SK-N-SH (cell line): ENCODE data around the gene NFATC2IP.

ENCODE experiments used
- CHD2 ChIP-seq: fragments of 150-350 bp; IDR thresholded peaks from 2 replicates; pipeline ENCODE4 v1.6.1; 2018; ENCODE audit warnings: low read length; ENCODE audit not compliant: partially characterized antibody
- CTCF ChIP-seq: fragments of 200-600 bp; sonication (generic); IDR thresholded peaks from 2 replicates; pipeline ENCODE4 v1.6.1; 2017; ENCODE audit warnings: antibody characterized with exemption, mild to moderate bottlenecking, moderate library complexity
- FOXM1 ChIP-seq: IDR thresholded peaks from 2 replicates; pipeline ENCODE4 v1.4.0; 2012; ENCODE audit warnings: low read depth, mild to moderate bottlenecking
- JUND ChIP-seq: IDR thresholded peaks from 2 replicates; pipeline ENCODE4 v1.4.0; 2012
- MAX ChIP-seq: IDR thresholded peaks from 2 replicates; pipeline ENCODE4 v1.4.0; 2012; ENCODE audit warnings: low read depth
- POLR2AphosphoS5 ChIP-seq: IDR thresholded peaks from 2 replicates; pipeline ENCODE4 v1.6.1; 2012; ENCODE audit warnings: low read depth, low read length
- RAD21 ChIP-seq: IDR thresholded peaks from 2 replicates; pipeline ENCODE4 v1.6.1; 2012; ENCODE audit warnings: mild to moderate bottlenecking, low read length
- REST ChIP-seq: IDR thresholded peaks from 2 replicates; pipeline ENCODE4 v1.6.1; 2012; ENCODE audit warnings: mild to moderate bottlenecking, low read depth, low read length, moderate library complexity
- RFX5 ChIP-seq: IDR thresholded peaks from 2 replicates; pipeline ENCODE4 v1.6.1; 2012; ENCODE audit warnings: mild to moderate bottlenecking, improper control_type of control experiment, low read length
- SIN3A ChIP-seq: IDR thresholded peaks from 2 replicates; pipeline ENCODE4 v1.6.1; 2012; ENCODE audit warnings: low read depth, mild to moderate bottlenecking, low read length, moderate library complexity, borderline replicate concordance
- TAF1 ChIP-seq: IDR thresholded peaks from 2 replicates; pipeline ENCODE4 v1.6.1; 2012; ENCODE audit warnings: low read depth, mild to moderate bottlenecking, low read length, moderate library complexity, borderline replicate concordance
- TCF12 ChIP-seq: IDR thresholded peaks from 2 replicates; pipeline ENCODE4 v1.4.0; 2012
- TF ChIP-seq, protein P1 (sequence below): fragments of 150-350 bp; IDR thresholded peaks from 2 replicates; pipeline ENCODE4 v1.6.1; 2016; ENCODE audit warnings: mild to moderate bottlenecking, low read depth, low read length

- TF ChIP-seq TCF12 (no peak), POLR2AphosphoS5 (no peak), SIN3A (no peak), MAX (no peak), RAD21 (no peak), JUND (no peak), CTCF (no peak), FOXM1 (no peak), TAF1 (no peak), REST (no peak), RFX5 (no peak), CHD2 (no peak)
- TF ChIP-seq, protein P1, sequence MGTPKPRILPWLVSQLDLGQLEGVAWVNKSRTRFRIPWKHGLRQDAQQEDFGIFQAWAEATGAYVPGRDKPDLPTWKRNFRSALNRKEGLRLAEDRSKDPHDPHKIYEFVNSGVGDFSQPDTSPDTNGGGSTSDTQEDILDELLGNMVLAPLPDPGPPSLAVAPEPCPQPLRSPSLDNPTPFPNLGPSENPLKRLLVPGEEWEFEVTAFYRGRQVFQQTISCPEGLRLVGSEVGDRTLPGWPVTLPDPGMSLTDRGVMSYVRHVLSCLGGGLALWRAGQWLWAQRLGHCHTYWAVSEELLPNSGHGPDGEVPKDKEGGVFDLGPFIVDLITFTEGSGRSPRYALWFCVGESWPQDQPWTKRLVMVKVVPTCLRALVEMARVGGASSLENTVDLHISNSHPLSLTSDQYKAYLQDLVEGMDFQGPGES, result no peak
Observed at GRCh38 chr16:28958836-28959235, 8.1 kb downstream of the NFATC2IP start.
